ENCODE measurements around the gene MT2A. TPM values are rescaled to one million over a fixed set of nuclear protein-coding genes. Genes with fewer than 3 reads are reported as not detected.
"Not testable (repeated sequence)": the region's sequence is repeated elsewhere in the genome, so short reads cannot be mapped to it uniquely, and the experiment has no call there.

MT2A gene
- total RNA-seq, 4 donors from 2014 or later: 27.0 to 528 (median 116) TPM

DNA sequence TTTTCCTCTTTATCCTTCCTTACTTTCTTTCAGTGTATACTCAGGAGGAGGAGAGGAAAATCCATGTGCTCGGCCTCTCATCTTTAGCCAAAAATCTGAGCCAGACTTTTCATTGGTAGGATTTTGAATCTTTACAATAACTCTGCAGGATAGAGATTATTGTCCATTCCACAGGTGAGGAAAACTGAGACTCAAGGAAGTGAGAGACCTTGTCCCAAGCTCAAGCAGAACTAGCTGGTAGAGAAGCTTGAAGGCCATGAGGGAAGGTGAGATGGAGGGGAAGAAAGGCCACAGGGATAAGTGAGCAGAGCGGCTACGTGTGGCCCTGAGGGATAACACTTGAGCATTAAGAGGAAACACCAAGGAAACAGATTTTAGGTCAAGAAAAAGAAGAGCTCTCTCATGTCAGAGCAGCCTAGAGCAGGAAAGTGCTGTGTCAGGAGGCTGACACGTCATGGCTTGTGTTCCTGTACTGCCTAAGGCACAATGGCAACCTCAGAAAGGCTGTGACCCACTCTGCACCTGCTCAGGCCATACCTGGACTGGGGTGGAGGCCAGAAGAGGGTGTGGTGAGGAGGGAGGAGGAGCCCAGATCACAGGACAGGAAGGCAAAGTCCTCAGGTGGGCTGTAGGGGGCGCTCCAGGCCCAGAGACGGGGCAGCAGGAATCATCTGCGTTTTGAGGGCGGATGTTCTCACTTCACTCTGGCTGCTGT is 31.6 kb upstream of the MT2A start:
- 42% methylated on average over 8 of the region's 8 CpGs for WGBS
- Histone ChIP-seq H3K27me3 (no peaks in the 10 kb centered on the region), H3K36me3 (no peaks in the 10 kb centered on the region), H3K4me1 (peaks cover 0 to 3% (median under 1%) of the 10 kb centered on the region in 4 donors), H3K4me3 (no peak overlapping the region), H3K9me3 (no peaks in the 10 kb centered on the region), H3K27ac (replicated peaks in 1 of 4) (no peak overlapping the region)
- DNase-seq (ENCODE audit: extremely low spot score): no peak
- no peak for TF ChIP-seq POLR2AphosphoS5 (IDR thresholded peaks at IDR 0.05)
- no peak for TF ChIP-seq POLR2A (IDR thresholded peaks at IDR 0.05; ENCODE audit: low read depth)
- TF ChIP-seq EP300 (IDR thresholded peaks at IDR 0.05): no peak
- peak; percentile 72 to 78 (median 76) for TF ChIP-seq CTCF (IDR thresholded peaks at IDR 0.05)
- intact Hi-C loops (cut with DNase I): loop anchor here (2.0 kb wide), 1 partner anchor 126 kb away; no protein-coding TSS in a partner anchor

GRCh38 chr16:56577300-56577625 is 31.1 kb upstream of the MT2A start:
- H3K27me3 ChIP-seq: no peaks in the 10 kb centered on the region

GRCh38 chr16:56580391-56581048 is 27.9 kb upstream of the MT2A start:
- Histone ChIP-seq H3K9me3 (no peaks in the 10 kb centered on the region), H3K27ac (replicated peaks in 1 of 4) (no peak overlapping the region), H3K27me3 (no peaks in the 10 kb centered on the region), H3K4me3 (no peak overlapping the region), H3K36me3 (no peaks in the 10 kb centered on the region), H3K4me1 (peaks cover 0 to 8% (median 3%) of the 10 kb centered on the region in 4 donors)
- intact Hi-C loops (cut with DNase I): no loop called here
- 83% methylated on average over 6 of the region's 6 CpGs for WGBS
- no peak for TF ChIP-seq EP300 (IDR thresholded peaks at IDR 0.05)
- no peak for TF ChIP-seq POLR2A (IDR thresholded peaks at IDR 0.05; ENCODE audit: low read depth)
- TF ChIP-seq POLR2AphosphoS5 (IDR thresholded peaks at IDR 0.05): no peak
- no peak for TF ChIP-seq CTCF (IDR thresholded peaks at IDR 0.05)
- DNase-seq (ENCODE audit: extremely low spot score): no peak

More at GRCh38 chr16:56577300-56577625, 31.1 kb upstream of the MT2A start:
- Histone ChIP-seq H3K36me3 (no peaks in the 10 kb centered on the region), H3K4me1 (peaks cover 0 to 8% (median 3%) of the 10 kb centered on the region in 4 donors), H3K4me3 (no peak overlapping the region), H3K27ac (replicated peaks in 1 of 4) (no peak overlapping the region), H3K9me3 (no peaks in the 10 kb centered on the region)
- intact Hi-C loops (cut with DNase I): loop anchor here (2.0 kb wide), 1 partner anchor 126 kb away; no protein-coding TSS in a partner anchor
- WGBS: 76% methylated on average over 4 of the region's 4 CpGs
- DNase-seq (ENCODE audit: extremely low spot score): no peak
- TF ChIP-seq EP300 (IDR thresholded peaks at IDR 0.05) (no peak), POLR2AphosphoS5 (IDR thresholded peaks at IDR 0.05) (no peak), CTCF (IDR thresholded peaks at IDR 0.05) (no peak), POLR2A (IDR thresholded peaks at IDR 0.05; ENCODE audit: low read depth) (no peak)

DNA sequence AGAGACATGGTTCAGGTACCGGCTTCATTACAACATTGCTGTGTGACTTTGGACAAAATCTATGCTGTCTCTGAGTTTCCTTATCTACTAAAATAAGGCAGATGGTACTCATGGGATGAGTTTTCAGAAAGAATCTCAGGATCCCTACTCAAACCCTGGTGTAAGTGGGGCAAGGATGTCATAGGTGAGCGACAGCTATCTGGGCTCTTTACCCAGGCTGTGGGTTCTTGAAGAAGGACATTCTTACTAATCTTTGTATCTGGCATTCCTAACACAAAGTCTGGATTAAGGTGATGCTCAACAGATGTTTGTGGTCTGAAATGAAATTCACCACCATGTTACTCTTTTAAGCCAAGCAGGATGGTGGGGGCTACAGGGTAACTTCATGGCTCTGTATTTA is 25.5 kb upstream of the MT2A start:
- H3K27ac ChIP-seq (replicated peaks in 1 of 4); DNase-seq (ENCODE audit: extremely low spot score); H3K9me3 ChIP-seq; H3K4me1 ChIP-seq; H3K36me3 ChIP-seq; intact Hi-C loops (cut with DNase I); H3K4me3 ChIP-seq: not testable (repeated sequence)
- H3K27me3 ChIP-seq: peaks cover 0 to 13% (median 0%) of the 10 kb centered on the region in 4 donors
- WGBS: 96% methylated on average over 2 of the region's 2 CpGs

DNA sequence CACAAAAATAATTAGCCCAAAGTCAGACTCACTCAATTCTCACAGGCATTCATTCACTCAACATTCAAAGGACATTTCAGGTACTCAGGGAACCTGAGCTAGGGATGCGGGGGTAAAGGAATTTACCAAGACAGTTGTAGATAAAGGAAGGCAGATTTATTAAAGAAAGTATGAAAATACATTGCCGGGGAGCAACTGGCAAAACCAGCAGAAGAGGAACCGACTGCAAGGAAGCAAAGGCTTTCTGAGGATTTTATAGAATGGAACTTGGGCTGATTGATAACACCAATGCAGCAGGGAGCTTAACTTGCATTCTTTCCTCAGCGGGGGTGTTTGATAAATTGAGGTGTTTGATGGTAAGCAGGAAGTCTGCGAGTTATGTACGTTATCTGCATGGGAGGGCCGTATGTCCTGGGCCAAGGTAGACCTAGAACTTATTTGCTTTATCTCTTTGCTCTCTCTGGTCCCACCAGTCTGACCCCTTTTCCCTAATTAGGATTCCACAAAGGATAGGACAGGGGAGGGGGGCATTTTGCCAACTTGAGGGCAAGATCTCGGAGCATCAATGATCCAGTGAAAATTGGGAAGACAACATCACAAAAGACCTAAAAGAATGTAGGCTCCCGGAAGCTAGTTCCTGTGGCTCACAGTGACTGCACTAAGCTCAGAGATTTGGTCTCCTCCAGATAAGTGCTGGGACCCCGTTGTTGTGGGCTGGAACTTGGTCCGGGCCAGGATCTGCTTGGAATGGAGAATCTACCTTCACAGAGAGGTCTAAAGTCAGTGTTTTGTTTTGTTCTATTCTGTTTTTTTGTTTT is 24.8 kb upstream of the MT2A start:
- peaks cover 0 to 8% (median 3%) of the 10 kb centered on the region in 4 donors for H3K4me1 ChIP-seq
- 77% methylated on average over 11 of the region's 11 CpGs for WGBS
- H3K4me3 ChIP-seq: no peak overlapping the region
- no peaks in the 10 kb centered on the region for H3K36me3 ChIP-seq
- TF ChIP-seq EP300 (IDR thresholded peaks at IDR 0.05): no peak
- no peak for TF ChIP-seq CTCF (IDR thresholded peaks at IDR 0.05)
- TF ChIP-seq POLR2A (IDR thresholded peaks at IDR 0.05; ENCODE audit: low read depth): no peak
- no peak for TF ChIP-seq POLR2AphosphoS5 (IDR thresholded peaks at IDR 0.05)
- no peak for DNase-seq (ENCODE audit: extremely low spot score)
- no peak overlapping the region for H3K27ac ChIP-seq (replicated peaks in 1 of 4)
- intact Hi-C loops (cut with DNase I): no loop called here
- peaks cover 0 to 20% (median 0%) of the 10 kb centered on the region in 4 donors for H3K27me3 ChIP-seq
- H3K9me3 ChIP-seq: no peaks in the 10 kb centered on the region
